Measurements from ENCODE around the gene EIF2S1. TPM values are rescaled to one million over a fixed set of nuclear protein-coding genes. Genes with fewer than 3 reads are reported as not detected.

Gene EIF2S1
- total and polyA plus RNA-seq, 5 donors from 2014 or later, result 35.3 to 172 (median 128) TPM

GRCh38 chr14:67432050-67432564 is 72.0 kb downstream of the EIF2S1 start:
- no peak overlapping the region for H3K4me3 ChIP-seq (ENCODE audit: low read depth, low read length)
- H3K27ac ChIP-seq (ENCODE audit: insufficient read depth, low read length, poor library complexity, severe bottlenecking), result no peak overlapping the region
- no peaks in the 10 kb centered on the region for H3K9me3 Mint-ChIP-seq
- H3K4me1 ChIP-seq (ENCODE audit: control insufficient read depth, insufficient read depth, low read length, poor library complexity, severe bottlenecking), result no peaks in the 10 kb centered on the region
- H3K27me3 ChIP-seq (ENCODE audit: control insufficient read depth, insufficient read depth, low read length), result no peaks in the 10 kb centered on the region
- H3K27ac Mint-ChIP-seq, result no peak overlapping the region
- H3K36me3 ChIP-seq (ENCODE audit: control insufficient read depth, insufficient read depth, low read length), result no peaks in the 10 kb centered on the region
- DNase-seq, result no peak
- no peaks in the 10 kb centered on the region for H3K36me3 Mint-ChIP-seq
- ATAC-seq (ENCODE audit: low read depth in 2 of 2), result no peak
- H3K4me3 Mint-ChIP-seq, result no peak overlapping the region
- peaks cover 6% of the 10 kb centered on the region for H3K27me3 Mint-ChIP-seq
- no peaks in the 10 kb centered on the region for H3K9me3 ChIP-seq (ENCODE audit: control insufficient read depth in 2 of 2, low read length in 2 of 2)
- peaks cover 0 to 4% (median under 1%) of the 10 kb centered on the region in 4 donors for H3K4me1 Mint-ChIP-seq

DNA sequence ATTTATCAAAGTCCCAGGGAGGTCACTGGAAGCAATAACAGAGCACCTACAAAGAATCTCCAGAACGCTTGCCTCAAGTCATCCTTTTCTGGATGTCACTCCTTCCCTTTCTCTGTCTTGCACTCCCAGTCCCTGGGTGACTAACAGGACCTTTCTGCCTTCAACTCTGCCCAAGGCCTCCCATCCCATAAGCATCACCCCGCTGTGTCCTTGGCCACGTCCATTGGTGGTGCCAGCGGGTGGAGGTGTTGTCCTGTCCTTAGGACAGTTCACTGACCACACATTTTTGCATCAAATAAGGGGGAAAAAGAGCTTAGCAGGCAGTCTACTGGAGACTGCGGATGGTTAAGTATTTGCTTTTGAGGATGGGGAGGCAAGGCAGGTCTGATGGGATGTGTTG is 75.5 kb downstream of the EIF2S1 start:
- H3K27me3 Mint-ChIP-seq, result peaks cover 10% of the 10 kb centered on the region
- H3K4me3 Mint-ChIP-seq, result no peak overlapping the region
- no peaks in the 10 kb centered on the region for H3K9me3 Mint-ChIP-seq
- Histone ChIP-seq H3K36me3 (ENCODE audit: control insufficient read depth, insufficient read depth, low read length) (no peaks in the 10 kb centered on the region), H3K9me3 (ENCODE audit: control insufficient read depth in 2 of 2, low read length in 2 of 2) (no peaks in the 10 kb centered on the region), H3K27me3 (ENCODE audit: control insufficient read depth, insufficient read depth, low read length) (no peaks in the 10 kb centered on the region), H3K4me3 (ENCODE audit: low read depth, low read length) (no peak overlapping the region), H3K27ac (ENCODE audit: insufficient read depth, low read length, poor library complexity, severe bottlenecking) (no peak overlapping the region), H3K4me1 (ENCODE audit: control insufficient read depth, insufficient read depth, low read length, poor library complexity, severe bottlenecking) (no peaks in the 10 kb centered on the region)
- ATAC-seq (ENCODE audit: low read depth in 2 of 2) (no peak), DNase-seq (no peak)
- peaks cover 0 to 4% (median 0%) of the 10 kb centered on the region in 4 donors for H3K4me1 Mint-ChIP-seq
- no peaks in the 10 kb centered on the region for H3K36me3 Mint-ChIP-seq
- no peak overlapping the region for H3K27ac Mint-ChIP-seq

Other genes starting within 250 kb of the EIF2S1 start
- gene GARIN2, start 170.9 kb upstream of the EIF2S1 start, total RNA-seq, result not detected
- gene GARIN2, start 170.9 kb upstream of the EIF2S1 start, polyA plus RNA-seq, result not detected
- 9.0 TPM for gene PALS1, start 118.9 kb upstream of the EIF2S1 start, total RNA-seq
- 1 to 10 TPM; 1.4 to 2.2 (median 1.6) TPM for gene PALS1, start 118.9 kb upstream of the EIF2S1 start, polyA plus RNA-seq
- gene ATP6V1D, start 524 bp upstream of the EIF2S1 start, total RNA-seq, result 36.4 TPM
- gene ATP6V1D, start 524 bp upstream of the EIF2S1 start, polyA plus RNA-seq, result 10 to 100 TPM; 45.0 to 95.4 (median 69.7) TPM
- gene PLEK2, start 51.8 kb downstream of the EIF2S1 start, total RNA-seq, result not detected
- gene PLEK2, start 51.8 kb downstream of the EIF2S1 start, polyA plus RNA-seq, result under 1 TPM in 1 of 4 donors, not detected in 3; 0.56 TPM
- 12.3 TPM for gene TMEM229B, start 128.4 kb downstream of the EIF2S1 start, total RNA-seq
- 10 to 100 TPM in 3 of 4 donors, 1 to 10 TPM in 1; 8.2 to 21.6 (median 15.7) TPM for gene TMEM229B, start 128.4 kb downstream of the EIF2S1 start, polyA plus RNA-seq
- gene PLEKHH1, start 173.0 kb downstream of the EIF2S1 start, total RNA-seq, result 0.15 TPM
- under 1 TPM in 2 of 4 donors, not detected in 2; 0.05 to 0.24 TPM for gene PLEKHH1, start 173.0 kb downstream of the EIF2S1 start, polyA plus RNA-seq
- gene PIGH, start 239.9 kb downstream of the EIF2S1 start, total RNA-seq, result 35.6 TPM
- 10 to 100 TPM; 34.8 to 46.2 (median 38.4) TPM for gene PIGH, start 239.9 kb downstream of the EIF2S1 start, polyA plus RNA-seq